Stromal cell of bone marrow (primary cell): ENCODE data around the gene TRIM16.
A peak's percentile ranks its signal among the peaks of the same experiment; 100 is the strongest.
"Not testable (repeated sequence)": the region's sequence is repeated elsewhere in the genome, so short reads cannot be mapped to it uniquely, and the experiment has no call there.

Source experiments
- DNase-seq: peaks from one replicate; pipeline ENCODE4 v3.0.0-alpha.2; 2012; ENCODE audit warnings: low read depth

TRIM16 gene

DNA sequence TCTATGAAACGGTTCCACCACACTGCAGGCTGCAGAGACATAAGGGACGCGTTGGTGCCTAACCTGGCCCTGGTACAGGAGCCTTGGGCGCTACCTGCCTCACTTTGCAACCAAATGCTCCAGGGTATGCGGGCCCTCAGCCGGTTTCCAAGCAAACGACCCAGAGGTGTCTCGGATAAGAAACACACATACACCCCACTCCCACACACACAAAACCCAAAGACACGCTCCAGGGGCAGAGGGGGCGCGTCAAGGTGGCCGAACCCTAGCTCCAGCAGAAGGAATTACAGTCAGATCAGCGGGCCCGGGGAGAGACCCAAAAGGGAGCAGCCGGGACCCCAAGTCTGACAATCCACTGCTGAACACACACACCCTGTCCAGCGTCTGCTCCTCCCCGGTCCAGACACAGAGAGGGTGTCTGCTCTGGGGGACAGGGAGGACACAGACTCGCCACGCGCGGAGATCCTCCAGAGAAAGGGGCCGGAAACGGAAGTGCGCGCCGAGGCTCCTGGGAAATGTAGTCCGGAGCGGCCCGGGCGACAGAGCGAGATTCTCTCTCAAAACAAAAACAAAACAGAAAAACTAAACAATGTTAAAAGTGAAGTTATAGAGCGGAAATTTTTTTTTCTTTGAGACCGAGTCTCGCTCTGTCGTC, at the start of gene TRIM16:
Gene TRIM16 (minus strand): TSS at position 488 of the 655 bp plus-strand sequence. CDS start 32,702 bp downstream, outside the sequence.
- peak; percentile 25 for DNase-seq

DNA sequence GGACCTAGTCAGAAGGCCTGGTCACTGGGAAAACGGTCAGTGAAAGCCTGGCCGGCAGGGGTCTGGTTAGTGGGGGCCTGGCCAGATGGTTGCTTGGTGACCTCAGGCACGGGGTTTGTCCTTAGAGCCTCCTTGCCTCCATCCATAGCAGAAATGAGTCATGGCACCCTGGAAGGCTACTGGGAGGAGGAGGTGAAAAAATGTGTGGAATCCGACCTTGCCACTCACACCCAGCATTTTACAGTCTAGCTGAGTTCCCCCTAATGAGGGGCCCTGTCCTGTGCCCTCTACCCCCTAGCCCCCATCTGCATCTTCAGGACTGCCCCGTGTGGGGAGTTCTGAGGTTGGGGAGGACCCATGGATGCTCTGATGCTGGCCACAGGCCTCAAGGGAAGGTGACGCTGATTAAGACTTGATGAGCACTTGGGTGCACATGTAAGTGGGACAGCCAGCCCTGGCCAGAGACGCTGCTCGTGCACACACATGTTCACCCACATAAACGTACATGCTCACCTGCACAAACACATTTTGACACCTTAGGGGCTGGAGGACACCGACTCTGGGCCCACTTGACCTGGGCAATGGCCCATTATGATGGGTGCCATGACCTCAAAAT, 49.2 kb upstream of the TRIM16 start:
- DNase-seq: not testable (repeated sequence)

DNA sequence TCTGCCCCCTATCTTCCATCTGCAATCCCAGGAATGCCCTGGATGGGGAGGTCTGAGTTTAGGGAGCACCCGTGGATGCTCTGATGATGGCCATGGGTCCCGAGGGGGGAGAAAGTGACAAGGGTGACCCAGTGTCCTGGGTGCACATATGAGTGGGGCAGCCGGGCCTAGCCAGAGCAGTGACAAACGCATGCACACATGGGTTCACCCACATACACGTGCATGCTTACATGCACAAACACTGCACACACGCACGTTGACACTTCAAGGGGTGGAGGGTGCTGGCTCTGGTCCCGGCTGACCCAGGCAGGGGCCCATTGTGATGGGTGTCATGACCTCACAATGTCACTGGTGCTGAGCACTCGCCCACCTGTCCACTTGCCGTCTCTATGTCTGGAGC, 47.8 kb upstream of the TRIM16 start, which contains the start of gene TBC1D26:
Gene TBC1D26 (plus strand): TSS at position 384 of the 400 bp plus-strand sequence. CDS start 3,066 bp downstream, outside the sequence.
- not testable (repeated sequence) for DNase-seq

DNA sequence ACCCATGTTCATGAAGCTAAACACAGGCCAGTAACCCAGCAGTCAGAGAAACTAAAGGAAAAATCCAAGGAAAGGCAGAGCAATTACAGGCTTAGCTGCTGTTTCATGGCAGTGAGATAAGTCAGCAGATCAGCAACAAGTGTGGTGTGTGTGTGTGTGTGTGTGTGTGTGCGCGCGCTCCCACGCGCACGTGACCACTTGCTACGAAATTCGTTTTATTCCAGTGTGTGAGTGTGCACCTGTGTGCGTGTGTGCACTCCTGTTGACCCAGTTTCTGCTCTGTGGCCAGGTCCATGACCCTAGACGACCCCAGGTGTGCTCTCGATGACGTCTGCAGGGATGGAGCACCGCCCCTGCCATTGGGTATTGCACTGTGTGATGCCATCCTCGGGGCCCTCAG, 46.4 kb upstream of the TRIM16 start:
- DNase-seq: not testable (repeated sequence)

DNA sequence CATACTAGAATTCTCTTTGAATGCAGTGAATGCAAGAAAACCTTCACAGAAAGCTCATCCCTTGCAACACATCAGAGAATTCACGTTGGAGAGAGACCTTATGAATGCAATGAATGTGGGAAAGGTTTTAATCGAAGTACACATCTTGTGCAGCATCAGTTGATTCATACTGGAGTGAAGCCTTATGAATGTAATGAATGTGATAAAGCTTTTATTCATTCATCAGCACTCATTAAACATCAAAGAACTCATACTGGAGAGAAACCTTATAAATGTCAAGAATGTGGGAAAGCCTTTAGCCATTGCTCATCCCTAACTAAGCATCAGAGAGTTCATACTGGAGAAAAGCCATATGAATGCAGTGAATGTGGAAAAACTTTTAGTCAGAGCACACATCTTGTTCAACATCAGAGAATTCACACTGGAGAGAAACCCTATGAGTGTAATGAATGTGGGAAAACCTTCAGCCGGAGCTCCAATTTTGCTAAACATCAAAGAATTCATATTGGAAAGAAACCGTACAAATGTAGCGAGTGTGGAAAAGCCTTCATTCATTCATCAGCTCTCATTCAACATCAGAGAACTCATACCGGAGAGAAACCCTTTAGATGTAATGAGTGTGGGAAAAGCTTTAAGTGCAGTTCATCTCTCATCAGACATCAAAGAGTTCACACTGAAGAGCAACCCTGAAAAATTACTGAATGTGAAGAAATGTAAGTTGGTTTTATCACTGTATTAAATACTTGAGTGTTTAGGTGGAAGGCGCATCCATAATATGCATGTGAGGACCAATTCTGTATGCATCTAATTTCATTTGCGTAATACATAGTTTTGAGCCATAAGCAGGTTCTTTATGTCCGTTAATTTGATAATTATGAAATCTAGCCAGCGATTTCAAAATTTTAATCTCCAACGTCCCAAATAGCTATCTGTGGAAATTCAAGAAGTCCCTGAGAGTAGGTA, 32.8 kb upstream of the TRIM16 start:
- DNase-seq: not testable (repeated sequence)

DNA sequence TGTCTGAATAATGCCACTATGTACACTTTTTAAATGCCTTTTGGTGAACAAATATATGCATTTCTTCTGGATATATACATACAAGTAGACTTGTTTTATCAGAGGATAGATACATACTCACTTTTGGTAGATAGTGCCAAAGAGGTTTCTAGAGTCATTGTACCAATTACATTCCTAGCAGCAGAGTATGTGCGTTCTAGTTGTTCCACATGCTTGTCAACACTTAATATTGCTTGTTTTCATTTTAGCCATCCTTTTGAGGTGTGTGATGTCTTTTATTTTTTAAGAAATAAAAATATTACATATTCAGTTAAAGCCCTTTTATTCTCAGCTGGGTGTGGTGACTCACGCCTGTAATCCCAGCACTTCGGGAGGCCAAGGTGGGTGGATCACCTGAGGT, 24.8 kb upstream of the TRIM16 start:
- DNase-seq: not testable (repeated sequence)

DNA sequence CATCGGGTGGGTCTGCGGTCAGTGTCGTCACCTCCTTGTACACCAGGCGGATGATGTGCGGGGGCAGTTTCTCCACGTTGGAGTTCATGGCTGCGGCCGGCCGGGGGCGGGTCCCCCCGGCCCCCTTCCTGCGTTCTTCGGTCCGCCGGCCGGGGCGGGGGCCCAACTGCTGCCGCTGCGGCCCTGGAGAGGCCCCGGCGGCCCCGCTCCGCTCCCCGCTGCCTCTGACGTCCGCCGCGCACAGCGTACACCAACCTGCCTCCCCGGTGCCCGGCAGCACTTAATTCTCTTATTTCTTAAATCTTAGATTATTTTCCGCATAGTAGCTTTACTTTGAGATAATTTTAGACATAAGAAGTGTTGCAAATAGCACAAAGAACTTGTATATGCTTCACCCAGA, 20.7 kb upstream of the TRIM16 start:
- not testable (repeated sequence) for DNase-seq

DNA sequence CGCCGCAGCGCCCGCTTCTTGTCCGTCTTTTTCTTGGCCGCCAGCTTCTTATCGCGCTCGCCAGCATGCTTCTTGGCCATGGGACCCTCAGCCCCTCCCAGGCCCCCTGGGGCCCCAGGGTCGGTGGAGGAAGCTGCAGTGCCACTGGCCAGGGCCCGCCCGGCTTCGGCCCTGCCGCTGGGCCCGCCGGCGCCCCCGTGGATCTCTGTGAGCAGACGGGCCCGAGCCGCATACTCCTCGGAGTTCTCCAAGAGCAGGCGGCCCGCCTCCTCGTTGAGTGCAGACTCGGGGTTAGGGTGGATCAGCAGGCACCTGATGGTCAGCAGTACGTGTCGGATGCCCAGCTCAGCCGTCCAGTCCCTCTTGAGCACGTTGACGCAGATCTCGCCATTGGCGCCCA, 20.1 kb upstream of the TRIM16 start:
- not testable (repeated sequence) for DNase-seq

DNA sequence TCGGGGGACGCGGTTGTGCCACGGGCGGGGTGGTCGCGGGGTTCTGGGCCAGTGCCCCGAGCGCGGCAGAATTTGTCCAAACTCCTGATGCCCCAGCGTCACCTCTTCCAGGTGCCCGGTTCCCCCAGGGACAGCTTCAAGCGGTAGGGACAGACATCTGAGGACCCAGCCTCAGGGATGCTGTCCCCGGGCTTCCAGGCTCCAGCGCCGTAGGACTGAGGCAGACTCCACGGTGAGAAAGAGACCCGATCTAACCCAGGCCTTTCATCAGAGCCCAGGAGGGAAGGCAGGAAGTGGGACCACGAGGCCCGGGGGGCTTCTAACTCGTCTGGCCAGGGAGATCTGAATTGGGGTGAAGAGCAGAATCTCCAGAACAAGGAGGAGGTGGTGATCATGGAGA, 15.8 kb upstream of the TRIM16 start:
- DNase-seq: not testable (repeated sequence)

DNA sequence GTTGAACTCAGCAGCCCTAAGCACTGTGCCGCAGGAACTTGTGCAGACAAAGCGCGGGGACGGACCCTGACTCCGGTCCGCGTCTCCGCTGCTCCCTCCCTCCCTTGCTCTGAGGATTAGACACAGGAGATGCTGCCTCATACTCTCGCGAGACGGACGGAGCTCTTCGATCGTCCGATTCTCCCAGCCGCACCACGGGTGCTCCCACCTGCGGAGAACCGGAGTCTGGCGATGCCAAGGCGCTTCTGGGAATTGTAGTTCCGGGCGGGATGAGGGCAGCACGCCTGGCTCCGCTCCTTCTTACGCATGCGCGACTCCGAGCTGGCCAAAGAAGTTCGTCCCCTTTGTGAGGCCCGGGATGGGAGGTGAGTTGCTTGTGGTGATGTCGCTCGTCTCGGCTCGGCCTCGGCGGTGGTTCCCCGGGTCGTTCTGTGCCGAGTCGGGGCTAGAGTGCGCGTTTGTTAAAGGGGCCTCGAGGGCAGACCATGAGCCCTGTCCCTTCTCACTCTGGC, 15.4 kb upstream of the TRIM16 start, which contains the start of gene ZNF286A:
Gene ZNF286A (plus strand): TSS at position 340 of the 512 bp plus-strand sequence. CDS start 578 bp downstream, outside the sequence.
- peak; percentile 98 for DNase-seq

DNA sequence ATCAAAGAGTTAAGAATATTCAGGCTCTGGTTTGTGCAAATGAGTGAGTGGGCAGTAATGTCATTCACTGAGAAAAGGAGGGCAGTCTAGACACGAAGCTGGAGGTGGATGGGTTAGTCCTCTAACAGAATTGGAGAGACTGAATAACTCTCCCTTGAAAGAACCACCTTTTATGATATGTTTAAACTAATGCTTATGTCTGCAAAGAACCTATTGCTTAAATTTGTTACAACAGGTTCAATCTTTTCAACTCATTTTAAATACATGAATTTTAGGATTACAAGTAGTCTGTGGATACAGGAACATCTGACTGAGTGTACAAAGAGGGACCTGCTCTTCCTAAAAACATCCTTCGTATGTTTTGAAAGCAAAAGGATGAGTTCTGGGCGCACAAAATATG, 14.9 kb upstream of the TRIM16 start:
- not testable (repeated sequence) for DNase-seq

DNA sequence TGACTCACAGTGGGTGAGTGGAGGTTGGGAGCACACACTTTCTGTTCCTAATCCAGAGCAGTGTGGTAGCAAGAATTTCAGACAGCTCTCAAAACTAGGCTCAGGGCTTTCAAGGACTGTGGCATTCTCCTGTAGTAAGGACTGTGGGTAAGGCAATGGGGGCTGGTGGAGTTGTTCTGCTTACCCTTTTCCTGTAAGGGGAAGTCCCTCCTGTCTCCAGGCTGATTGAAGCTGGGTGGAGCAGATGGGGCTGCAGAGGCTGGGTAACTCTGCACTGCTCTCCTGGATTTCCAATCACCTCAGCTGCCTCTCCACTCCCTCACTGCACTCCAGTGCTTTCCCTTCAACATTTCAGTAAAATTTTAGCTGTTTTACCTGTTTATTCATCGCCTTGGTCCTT, 3.4 kb upstream of the TRIM16 start:
- DNase-seq: not testable (repeated sequence)

DNA sequence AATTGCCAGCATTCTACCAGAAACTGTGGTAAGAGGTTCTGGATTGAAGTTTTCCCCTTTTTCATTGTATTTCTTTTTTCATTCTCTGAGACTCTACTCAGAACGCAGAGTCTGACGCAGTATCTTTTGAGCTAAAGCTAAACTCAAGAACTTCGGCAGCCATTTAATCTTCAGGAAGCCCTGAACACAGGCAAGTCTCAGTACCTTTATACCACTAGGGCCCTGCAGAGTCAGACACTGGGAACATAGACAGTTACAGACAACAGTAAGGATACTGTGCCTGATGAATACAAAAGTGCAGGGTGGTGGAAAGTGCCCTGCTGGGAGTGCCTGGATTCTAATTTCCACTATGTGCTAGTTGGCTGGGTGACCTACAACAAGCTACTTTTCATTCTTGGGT, 976 bp downstream of the TRIM16 start:
- DNase-seq: not testable (repeated sequence)

DNA sequence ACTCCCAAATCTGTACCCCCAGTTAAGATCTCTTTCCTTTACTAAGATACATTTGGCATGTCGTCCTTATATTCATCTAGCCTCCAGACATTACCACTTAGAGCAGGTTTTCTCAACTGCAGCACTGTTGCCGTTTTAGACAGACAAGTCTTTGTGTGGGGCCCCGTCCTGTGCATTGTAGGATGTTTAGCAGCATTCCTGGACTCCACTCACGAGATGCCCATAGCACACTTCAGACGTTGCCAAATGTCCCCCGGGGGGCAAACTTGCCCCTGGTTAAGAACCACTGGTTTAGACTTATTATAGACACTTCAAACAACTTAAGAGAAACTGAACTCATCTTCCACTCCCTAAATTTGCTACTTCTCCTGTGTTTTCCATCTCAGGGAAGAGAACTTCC, 8.1 kb downstream of the TRIM16 start:
- not testable (repeated sequence) for DNase-seq

DNA sequence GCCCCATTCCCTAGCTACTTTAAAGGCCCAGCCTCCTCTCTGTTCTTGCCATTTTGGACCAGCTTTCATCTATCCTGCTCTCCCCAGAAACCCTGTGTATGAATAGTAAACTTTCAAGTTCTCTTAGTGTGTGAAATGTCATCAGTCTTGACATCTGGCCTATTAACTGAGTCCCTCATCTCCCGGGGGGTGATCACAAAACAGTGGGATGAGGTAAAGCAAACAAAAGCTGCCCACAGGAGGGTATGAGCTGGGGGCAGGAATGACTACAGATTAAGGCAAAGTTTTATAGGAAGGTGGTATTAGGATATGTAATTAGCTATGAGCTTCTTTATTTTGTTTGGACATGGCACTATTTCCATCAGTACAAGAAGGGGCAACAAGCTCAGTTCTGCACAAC, 9.5 kb downstream of the TRIM16 start:
- DNase-seq: not testable (repeated sequence)

DNA sequence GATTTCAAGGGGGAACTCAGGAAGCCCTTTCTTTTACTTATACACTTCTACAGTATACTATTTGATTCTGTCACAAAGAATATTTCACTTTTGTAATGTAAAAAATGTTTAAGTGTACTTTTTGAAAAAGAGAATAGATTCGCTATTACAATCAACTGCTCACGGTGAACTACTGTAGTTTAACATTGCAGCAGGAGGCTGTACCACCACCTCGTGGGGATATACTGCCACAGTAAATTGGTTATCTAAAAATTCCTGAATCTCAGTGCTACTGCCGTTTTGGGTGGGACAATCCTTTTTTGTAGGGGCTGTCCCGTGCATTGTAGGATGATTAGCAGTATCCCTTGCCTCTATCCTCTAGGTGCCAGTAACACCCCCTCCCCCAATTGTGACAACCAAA, 14.6 kb downstream of the TRIM16 start:
- not testable (repeated sequence) for DNase-seq

DNA sequence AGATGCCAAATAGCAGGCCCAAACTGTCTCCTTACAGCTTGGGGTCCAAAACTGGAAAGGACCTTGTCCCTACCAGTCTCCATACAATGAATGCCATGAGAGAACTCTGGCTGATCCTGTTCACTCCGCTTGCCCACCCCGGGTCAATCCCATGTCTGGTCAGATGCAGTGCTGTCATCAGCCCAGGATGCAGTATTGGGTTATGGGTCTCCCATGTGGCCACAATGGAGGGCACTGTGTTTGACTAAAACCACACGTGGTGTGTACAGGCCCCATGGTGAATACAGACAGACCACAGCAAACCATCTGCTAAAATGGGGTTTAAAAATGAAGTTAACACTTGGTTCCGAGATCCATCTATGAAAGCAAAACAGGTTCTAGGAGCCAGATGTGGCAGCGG, 20.4 kb downstream of the TRIM16 start:
- no peak for DNase-seq

DNA sequence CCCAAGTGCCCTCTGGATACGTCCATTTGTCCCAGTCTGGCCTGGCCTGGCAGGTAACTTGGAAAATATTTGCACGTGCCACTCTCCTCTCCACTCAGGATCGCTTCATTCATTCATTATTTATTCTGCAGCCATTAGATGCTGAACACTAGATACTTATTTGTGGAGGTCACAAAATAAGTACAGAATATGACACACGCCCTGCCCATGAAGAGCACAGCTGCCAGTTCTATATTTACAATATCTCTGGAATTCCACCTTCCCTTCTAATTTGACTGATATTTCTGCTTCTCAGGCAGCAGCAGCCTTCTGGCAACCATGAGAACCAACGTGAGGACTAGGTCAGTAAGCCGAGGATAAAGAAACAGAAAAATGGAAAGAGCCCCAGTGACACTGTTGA, 20.9 kb downstream of the TRIM16 start:
- no peak for DNase-seq

DNA sequence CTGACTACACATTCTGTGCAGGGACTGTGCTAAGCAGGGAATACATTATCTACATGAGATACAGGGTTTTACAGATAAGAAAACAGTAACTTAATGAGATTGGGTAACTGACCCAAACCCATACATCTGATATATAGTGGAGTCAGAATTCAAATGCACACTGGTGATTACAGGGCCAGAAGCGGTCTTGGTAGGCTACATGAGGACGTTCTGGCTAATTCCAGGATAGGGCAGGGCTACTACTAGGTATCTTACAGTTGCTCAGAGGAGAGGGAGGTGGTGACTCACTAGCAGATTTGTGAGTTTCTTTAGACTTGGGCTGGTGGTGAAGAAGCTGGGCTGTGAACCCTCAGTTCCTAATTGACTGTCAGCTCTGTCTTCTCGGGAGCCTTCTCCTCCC, 21.4 kb downstream of the TRIM16 start:
- DNase-seq: no peak

DNA sequence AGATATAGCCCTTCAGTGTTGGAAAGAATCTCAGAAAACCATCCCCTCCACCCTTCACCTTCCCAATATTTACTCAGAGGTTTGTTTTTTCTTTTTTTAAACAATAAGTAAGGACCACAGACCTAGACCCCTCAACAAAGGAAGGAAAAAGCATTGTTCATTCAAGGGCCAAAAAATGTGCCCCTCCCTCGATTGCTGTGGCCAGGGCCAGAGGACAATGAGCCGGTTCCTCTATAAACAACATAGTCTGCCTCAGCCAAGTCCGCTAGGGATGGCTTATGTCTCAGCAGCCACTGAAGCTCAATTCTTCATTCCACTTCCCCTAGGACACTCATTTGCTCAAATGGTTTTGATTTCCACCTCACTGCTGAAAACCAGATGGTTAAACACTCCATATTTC, 24.0 kb downstream of the TRIM16 start:
- DNase-seq: no peak

DNA sequence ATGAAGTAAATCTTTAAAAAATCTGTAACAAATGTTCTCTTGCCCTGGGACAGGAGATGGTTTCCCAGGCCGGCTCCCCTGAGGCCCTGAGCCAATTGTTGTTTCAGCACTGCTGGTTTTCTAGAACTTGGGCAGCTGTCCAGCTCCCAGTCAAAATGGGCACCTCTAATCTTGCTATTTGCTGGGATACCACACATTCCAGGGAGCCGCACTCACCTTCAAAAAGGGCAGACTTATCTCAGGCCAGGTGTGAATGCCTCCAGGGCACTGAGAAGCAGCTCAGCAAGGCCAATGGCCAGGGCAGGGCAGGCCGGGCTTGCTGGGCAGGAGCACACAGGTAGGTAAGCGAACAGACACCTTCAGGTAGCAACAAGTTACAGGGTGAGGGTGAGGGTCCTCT, 24.4 kb downstream of the TRIM16 start:
- DNase-seq: no peak

DNA sequence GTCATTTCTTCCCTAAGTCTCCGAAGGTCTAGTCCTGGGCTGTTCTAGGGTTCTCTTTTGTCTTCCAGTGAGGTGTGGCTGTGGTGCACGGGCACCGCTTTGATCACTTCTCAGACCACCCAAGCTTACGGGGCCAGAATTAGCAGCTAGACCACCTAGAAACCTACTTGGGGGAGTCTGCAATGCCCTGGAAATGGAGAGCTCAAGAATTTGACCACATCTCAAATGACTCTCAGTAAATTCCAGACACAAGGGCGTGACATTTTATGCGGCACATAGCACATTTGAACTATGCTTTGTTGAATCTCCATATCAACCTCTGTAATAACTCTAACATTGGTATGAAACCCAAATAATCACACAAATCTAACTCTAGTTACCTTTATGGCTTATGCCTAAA, 24.9 kb downstream of the TRIM16 start:
- DNase-seq: no peak
